HG03280 (cell line): Measurements from ENCODE around the gene AGO4.
"Not testable (repeated sequence)": the region's sequence is repeated elsewhere in the genome, so short reads cannot be mapped to it uniquely, and the experiment has no call there.

Experiments used
- ATAC-seq: cut with Tn5 transposase; IDR thresholded peaks from one replicate; pipeline ENCODE4 v1.9.1; 2021; ENCODE audit warnings: mild to moderate bottlenecking, moderate library complexity; ENCODE audit not compliant: unreplicated experiment

Gene AGO4

GRCh38 chr1:35863881-35864625 lies 56.2 kb downstream of the AGO4 start:
- ATAC-seq = no peak

DNA sequence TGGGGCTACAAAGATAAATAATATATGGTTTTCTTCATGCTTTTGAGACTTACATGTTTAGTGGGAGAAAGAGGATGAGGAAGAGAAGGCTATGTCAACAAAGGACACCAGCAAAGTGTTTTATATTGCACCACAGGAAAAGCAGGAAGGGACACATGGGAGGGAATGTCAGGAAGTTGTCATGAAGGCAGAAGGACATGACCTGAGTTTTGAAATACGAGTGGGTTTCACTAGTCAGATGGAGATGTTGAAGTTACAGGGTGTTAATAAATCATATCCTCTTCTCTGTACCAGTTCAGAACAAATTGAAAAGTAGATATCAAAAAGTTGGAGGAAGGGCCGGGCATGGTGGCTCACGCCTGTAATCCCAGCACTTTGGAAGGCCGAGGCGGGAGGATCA lies 57.0 kb downstream of the AGO4 start:
- ATAC-seq = no peak

DNA sequence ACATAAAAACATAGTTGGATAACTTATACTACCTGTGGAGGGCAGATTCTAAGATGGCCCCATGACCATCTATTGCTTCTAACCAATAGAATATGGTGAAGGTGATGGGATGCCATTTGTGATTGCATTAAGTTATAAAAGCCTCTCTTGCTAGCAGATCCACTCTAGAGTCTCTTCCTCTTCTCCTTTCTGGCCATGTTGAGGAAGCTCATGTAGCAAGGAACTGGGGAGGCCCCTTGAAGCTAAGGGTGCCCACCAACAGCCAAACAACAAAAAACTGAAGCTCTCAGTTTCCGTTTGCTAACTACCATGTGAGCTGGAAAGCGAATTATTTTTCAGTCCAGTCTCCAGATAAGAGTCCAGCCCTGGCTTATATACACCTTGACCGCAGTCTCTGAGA lies 59.2 kb downstream of the AGO4 start:
- ATAC-seq = no peak

DNA sequence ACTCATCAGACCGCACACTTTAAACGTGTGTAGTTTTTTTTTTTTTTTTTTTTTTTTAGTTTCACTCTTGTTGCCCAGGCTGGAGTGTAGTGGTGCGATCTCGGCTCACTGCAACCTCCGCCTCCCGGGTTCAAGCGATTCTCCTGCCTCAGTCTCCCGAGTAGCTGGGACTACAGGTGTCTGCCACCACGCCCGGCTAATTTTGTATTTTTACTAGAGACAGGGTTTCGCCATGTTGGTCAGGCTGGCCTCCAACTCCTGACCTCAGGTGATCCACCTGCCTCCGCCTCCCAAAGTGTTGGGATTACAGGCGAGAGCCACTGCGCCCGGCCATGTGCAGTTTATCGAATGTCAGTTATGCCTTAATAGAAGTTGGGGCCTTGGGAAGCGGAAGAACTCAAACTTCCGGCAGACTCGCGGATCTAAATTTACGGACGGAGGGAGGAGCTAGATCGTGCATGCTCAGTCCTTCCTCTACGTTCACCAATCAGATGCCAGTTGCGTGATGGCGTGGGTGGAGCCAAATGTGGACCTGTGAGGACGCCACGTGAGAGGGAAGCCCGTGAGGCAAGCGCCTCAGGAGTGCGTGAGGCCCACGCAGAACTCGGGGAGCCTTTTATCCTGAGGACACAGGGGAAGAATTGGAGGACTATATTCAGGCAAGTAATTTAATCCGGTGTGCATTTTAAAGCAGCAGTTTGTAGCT lies 61.6 kb downstream of the AGO4 start:
- ATAC-seq = not testable (repeated sequence)

DNA sequence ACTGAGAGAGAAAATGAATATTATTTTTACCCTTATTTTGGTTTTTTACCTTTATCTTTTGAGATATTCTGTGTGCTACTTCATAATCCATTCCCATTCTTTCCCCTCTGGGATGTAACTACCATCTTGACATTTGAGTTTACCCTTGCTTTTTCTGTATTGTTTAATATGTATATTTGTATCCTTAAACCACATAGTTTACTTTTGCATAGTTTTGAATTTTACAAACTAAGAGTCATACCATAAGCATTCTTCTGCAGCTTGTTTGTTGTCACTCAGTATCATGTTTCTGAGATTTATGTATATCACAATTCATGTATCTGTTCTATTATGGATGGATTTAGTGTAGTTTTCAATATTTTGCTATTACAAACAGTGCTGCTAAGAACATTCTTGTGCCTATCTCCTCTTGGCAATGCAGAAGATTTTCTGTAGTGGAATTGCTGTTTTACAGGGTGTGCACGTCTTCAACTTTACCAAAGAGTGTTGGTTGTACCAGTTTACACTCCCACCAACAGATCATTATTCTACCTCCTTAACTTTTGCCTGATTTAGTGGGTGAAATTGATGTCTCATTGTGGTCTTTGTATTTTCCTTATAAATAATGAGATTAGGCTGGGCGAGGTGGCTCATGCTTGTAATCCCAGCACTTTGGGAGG lies 63.0 kb downstream of the AGO4 start:
- ATAC-seq = no peak

DNA sequence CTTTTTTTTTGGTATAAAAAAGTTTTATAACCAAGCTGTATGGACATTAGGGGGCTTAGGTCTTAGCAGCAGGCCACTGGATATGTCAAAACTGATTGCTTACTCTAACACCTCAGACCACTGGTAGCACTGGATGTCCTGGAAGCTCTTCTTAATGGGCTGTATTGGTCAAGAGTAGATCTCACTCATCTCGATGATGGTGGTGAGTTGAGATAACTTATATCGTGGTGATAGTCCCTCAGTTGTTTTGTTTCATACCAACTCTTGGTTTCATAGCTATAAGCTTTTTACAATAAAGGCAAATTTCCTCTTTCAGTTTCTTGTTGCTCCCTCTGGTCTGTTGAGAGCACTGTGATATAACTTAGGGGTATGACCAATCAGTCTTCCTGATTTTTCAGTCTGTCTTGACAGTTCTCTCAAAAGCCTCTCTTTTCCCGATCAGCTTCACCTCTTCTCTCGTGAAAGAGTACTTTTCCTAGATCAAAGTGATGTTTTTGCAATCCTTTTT lies 65.5 kb downstream of the AGO4 start:
- ATAC-seq = no peak

GRCh38 chr1:35874115-35874514 lies 66.3 kb downstream of the AGO4 start:
- not testable (repeated sequence) for ATAC-seq

DNA sequence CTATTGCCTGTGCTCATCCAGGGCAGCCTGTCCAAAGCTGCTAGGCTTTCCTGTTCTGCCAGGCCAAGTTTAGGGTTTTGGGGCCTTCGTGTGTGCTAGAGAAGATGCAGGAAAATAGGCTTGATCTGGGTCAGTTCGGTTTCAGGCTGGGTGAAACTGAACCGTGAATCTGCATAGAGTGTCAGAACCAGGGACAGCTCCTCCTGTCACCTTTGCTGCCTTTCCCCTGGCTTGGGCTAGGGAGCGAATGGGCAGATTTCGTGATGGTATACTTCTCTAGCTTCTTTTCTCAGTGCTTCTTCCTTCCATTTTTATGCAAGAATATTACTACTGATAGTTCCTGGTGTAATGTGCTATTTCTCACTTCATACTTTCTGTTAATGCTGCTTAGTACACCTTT lies 69.2 kb downstream of the AGO4 start:
- ATAC-seq = no peak

DNA sequence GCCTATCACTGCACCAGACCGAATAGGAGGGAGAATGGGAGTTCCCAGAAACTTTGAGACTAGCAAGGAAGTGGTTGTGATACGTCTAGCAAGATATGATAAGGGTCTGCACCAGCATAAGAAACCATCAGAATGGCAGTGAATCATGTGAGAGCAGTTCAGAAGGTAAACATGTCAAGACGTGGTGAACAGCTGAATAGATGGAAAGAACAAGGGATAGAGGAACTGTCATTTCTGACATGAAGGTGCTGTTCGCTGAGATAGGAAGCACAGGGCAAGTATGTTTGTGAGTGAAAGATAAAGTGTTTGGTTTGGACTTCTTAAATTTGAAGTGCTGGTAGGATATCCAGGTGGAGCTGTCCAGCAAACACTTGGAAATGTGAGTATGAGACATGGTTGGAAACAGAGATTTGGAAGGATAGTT lies 74.0 kb downstream of the AGO4 start:
- ATAC-seq = no peak

- ATAC-seq = no peak
These were observed 74.7 kb downstream of the AGO4 start for GRCh38 chr1:35882586-35882944.

- ATAC-seq = peak; percentile 91
These were observed 75.3 kb downstream of the AGO4 start, which contains the start of gene AGO1 for GRCh38 chr1:35882945-35883634. TSS of gene AGO1 (plus strand) at chr1:35883209. CDS start at chr1:35883422, 213 bp downstream.

- ATAC-seq = peak; percentile 13
These were observed 75.9 kb downstream of the AGO4 start for GRCh38 chr1:35883635-35884101.

DNA sequence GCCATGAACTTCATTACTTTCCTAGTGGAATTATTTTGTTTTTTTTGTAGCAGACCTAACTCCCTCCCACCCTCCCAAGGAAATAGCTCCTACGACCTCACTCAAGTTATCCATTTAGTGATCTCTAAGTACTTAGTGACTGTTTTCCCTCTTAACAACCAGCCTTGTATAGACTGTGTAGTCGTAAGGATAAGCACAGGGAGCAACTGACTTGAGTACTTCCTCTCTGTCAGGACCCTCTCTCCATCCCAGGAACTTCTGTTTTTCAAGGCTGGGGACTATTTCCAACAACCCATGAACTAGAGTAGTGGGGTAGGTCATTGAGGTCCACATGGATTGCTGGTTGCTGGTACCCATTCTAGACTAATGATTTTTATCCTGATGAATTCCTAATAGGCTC lies 77.1 kb downstream of the AGO4 start:
- no peak for ATAC-seq

DNA sequence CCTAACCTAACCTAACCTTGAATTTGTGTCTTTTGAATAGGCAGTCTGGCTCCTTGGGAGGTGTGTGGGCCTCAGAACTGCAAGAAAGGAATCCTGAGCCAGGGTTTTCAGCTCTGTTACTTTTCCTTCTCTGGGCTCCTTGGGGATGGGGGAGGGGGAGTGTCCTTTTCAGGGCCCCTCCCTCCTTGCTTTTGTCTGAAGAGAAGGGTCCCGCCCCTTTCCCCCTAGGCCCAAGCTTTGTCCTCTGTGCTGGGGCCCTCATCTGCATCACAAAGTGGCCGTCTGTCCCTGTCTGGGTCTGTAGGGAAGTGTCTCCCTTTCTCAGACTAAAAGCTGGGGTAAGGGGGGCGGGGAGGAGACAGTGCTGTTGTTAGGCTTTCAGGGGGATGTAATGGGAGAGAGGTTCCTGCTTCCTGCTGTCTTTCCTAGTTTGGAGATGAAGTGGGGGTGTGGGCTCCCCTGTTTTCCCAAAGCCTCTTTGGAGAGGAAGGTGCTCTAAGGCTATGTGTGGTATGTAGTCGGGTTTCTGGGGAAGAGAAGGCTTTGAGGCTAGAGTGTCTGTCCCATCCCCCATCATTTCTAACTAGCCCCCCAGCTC lies 78.2 kb downstream of the AGO4 start:
- no peak for ATAC-seq

DNA sequence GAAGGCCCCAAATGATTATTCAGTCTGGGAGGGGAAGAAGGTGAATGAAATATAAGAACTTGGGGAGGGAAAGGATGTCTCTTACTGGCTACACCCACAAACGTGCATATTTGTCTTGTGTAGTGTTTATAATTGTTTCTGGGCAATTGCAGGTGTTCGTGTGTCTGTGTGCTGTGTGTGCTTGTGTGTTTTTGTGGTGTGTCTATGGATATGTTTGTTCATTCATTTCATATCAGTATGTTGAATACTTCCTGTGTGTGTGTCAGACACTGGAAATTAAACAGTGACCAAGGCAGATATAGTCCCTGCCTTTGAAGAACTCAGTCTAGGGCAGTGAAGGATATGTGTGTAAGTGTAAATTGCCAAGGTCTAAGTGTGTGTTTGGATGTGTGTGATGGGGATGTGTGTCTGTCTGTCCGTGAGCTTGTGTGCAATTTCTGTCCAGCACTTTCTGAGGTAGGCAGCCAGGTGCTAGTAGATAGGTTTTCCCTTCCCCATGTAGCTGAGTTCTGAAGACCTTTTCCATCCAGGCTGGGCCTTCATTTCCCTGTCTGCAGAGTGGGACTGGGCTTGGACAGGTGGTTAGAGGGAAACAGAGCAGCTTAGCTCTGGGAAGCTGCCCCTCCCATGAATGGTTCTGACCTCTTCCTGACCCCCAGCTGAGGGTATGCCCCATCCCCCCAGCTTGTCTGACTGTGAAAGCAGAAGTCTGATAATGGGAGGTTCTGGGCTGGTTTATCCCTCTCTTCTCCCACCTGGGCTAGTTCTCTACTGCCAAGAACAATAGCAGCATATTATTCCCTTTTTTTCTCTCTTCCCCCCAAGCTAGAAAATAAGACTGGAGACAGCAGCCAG lies 79.0 kb downstream of the AGO4 start:
- no peak for ATAC-seq

DNA sequence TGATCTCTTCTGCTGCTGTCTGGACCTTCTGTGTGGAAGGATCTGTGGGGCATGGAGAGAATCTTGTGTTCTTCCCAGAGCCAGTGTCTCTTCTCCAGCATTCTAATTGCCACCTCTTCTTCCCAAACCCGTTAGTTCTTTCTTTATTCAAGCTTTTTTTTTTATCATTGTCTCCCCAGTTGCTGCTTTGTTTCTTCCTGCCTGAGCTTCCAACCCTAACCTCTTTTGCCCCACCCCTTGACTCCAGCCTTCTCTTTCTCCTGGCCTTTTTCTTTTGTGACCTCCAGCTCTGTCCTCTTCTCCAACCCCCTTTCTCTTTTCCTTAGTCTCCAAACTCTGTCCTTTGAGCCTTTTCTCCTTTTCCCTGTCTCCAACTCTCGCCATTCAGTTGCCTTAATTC lies 79.7 kb downstream of the AGO4 start:
- ATAC-seq = no peak

DNA sequence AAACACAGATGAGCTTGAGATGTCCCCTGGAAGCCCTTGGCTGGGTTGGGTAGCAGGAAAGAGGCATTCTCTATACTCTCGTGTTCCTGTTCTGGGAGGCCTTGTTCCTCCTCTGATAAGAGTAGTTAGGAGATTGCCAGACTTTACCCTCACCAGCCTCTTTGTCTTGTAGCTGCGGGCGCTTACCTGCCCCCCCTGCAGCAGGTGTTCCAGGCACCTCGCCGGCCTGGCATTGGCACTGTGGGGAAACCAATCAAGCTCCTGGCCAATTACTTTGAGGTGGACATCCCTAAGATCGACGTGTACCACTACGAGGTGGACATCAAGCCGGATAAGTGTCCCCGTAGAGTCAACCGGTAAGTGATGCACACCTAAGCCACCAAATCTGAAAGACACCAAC lies 80.4 kb downstream of the AGO4 start:
- ATAC-seq = no peak

DNA sequence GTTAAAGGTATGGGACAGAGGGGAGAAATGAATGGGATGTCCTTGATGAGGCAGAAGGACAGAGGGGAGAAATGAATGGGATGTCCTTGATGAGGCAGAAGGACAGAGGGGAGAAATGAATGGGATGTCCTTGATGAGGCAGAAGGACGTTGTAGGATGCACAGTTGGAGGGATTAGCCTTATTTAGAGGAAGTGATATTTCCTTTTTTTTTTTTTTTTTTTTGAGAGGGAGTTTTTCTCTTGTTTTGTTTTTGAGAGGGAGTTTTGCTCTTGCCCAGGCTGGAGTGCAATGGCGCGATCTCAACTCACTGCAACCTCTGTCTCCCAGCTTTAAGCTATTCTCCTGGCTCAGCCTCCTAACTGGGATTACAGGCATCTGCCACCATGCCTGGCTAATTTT lies 81.2 kb downstream of the AGO4 start:
- ATAC-seq = not testable (repeated sequence)

- ATAC-seq = no peak
These were observed 85.4 kb downstream of the AGO4 start for GRCh38 chr1:35893051-35893879.
